GM21528 (cell line): ENCODE measurements around the gene PLCL2.
"Not testable (repeated sequence)": the region's sequence is repeated elsewhere in the genome, so short reads cannot be mapped to it uniquely, and the experiment has no call there.

Source experiments
- ATAC-seq: cut with Tn5 transposase; IDR thresholded peaks from one replicate; pipeline ENCODE4 v1.9.1; 2021; ENCODE audit warnings: mild to moderate bottlenecking, moderate library complexity; ENCODE audit not compliant: unreplicated experiment, low FRiP score

The PLCL2 gene

DNA sequence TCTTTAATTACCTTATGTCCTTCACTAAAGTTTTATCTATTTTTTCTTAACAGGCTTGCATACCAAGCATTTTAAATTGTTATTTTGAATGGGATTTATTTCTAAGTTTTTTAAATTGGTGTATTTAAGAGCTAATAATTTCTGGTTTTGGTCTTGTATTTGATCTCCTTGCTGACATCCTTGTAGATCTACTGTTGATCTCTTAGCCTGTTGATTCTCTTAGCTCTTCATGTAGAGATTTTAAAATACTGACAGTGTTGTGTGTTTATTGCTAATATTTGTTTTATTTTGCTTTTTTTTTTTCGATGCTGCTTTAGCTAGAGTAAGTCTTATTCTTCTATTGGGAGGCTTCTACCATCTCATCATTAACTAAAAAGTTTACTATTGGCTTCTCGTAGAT is 65.5 kb downstream of the PLCL2 start:
- no peak for ATAC-seq

- ATAC-seq, result no peak
Measured at GRCh38 chr3:16950845-16951244, 66.1 kb downstream of the PLCL2 start.

GRCh38 chr3:16957852-16958251 is 73.1 kb downstream of the PLCL2 start:
- not testable (repeated sequence) for ATAC-seq

- ATAC-seq, result no peak
Measured at GRCh38 chr3:16960125-16960524, 75.4 kb downstream of the PLCL2 start.

GRCh38 chr3:16961621-16962205 is 77.0 kb downstream of the PLCL2 start:
- no peak for ATAC-seq

- ATAC-seq, result no peak
Measured at GRCh38 chr3:16975083-16975482, 90.3 kb downstream of the PLCL2 start.

DNA sequence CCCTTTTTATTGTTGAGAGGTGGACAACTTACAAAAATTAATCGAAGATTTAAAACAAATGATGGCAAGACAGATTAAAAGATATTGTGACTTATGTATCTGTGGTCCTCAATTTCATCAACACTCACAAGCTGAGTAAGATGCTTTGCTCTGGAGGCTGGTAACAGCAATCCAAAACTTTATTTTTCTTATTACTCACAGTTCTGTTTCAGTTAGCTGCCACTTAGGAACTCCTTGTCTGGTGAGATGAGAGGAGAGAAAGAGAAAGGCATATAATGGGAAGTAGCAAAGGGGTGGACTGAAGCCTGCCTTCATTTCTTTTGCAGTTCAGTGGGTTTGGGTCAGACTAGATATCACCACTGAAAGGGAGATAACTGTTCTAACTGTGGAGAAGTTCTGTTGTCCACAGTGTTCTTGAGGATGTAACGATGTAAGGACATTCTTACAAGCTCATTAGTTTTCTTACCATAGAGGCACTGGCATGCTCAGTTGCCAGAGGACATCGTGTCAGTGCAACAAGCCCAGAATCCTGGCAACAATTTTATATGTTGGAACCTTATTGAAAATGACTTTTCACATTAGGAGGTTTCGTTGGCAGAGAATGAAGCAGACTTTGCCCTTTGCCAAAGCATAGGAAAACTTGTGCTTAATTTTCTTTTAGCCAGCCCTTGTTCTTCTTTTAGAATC is 93.6 kb downstream of the PLCL2 start:
- ATAC-seq, result no peak

- ATAC-seq, result no peak
Measured at GRCh38 chr3:16978921-16979271, 94.1 kb downstream of the PLCL2 start.

DNA sequence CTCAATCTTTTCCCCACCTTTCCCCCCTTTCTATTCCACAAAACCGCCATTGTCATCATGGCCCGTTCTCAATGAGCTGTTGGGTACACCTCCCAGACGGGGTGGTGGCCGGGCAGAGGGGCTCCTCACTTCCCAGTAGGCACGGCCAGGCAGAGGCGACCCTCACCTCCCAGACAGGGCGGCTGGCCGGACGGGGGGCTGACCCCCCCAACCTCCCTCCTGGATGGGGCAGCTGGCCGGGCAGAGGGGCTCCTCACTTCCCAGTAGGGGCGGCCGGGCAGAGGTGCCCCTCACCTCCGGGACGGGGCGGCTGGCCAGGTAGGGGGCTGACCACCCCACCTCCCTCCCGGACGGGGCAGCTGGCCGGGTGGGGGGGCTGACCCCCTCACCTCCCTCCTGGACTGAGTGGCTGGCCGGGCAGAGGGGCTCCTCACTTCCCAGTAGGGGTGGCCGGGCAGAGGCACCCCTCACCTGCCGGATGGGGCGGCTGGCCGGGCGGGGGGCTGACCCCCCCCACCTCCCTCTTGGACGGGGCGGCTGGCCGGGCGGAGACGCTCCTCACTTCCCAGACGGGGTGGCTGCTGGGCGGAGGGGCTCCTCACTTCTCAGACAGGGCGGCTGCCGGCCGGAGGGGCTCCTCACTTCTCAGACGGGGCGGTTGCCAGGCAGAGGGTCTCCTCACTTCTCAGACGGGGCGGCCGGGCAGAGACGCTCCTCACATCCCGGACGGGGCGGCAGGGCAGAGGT is 95.2 kb downstream of the PLCL2 start:
- ATAC-seq, result not testable (repeated sequence)

DNA sequence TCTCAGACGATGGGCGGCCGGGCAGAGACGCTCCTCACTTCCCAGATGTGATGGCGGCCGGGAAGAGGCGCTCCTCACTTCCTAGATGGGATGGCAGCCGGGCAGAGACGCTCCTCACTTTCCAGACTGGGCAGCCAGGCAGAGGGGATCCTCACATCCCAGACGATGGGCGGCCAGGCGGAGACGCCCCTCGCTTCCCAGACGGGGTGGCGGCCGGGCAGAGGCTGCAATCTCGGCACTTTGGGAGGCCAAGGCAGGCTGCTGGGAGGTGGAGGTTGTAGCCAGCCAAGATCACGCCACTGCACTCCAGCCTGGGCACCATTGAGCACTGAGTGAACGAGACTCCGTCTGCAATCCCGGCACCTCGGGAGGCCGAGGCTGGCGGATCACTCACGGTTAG is 95.8 kb downstream of the PLCL2 start:
- not testable (repeated sequence) for ATAC-seq

GRCh38 chr3:16982460-16982859 is 97.7 kb downstream of the PLCL2 start:
- ATAC-seq, result no peak

GRCh38 chr3:16985608-16986007 is 100.9 kb downstream of the PLCL2 start:
- no peak for ATAC-seq

DNA sequence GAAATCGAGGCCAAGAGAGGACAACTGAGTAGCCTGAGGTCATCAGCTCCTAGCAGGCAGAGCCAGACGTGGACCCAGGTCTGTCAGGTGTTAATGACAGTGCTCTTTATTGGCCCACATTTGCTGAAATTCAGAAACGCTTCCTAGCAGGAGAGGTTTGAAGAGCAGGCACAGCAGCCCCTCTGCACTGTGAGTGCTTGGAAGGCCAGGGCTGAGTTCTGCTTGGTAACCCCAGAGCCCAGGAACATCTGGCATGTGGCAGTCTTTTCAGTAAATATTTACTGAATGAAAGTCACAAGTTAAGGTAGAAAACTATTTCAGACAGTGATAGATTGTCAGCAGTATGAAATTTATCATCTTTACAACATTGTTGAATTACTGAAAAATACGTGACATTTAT is 102.4 kb downstream of the PLCL2 start:
- ATAC-seq, result no peak

GRCh38 chr3:16990163-16990562 is 105.4 kb downstream of the PLCL2 start:
- no peak for ATAC-seq

DNA sequence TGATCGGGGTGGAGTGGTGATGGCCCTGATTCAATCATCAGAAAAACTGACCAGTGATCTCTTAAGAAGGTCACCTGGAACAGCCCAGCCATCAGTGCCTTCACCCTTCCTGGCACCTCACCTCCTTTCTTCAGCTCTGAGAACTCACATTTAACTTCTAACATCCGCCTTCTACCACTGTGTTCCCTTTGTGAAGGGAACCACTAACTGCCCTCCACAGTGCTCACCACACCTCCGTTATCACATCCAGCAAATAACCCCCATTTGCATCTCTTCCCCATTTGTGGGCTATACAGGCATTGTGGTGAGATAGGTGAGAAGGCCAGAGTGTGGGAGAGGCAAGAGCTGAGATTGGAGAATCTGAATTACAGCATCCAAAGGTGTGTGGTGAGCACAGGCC is 107.4 kb downstream of the PLCL2 start:
- no peak for ATAC-seq

DNA sequence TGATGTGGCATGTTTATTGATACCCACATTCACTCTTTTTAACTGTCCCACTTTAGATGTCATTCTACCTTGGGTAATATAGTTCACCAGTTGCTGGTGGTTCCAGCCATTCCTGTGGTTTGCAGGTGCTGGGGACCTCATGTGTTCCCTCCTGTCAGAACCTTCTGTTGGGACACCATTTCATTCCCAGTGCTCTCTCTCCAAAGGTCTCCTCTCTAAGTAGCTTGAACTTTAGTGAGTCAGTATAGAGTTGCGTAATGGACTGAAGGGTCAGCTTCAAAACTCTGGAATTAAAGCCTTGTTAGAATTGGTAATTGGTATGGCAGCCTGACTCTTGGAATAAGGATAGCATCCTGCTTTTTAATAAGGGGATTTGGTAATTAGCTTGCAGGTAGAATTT is 108.5 kb downstream of the PLCL2 start:
- ATAC-seq, result no peak

GRCh38 chr3:16994854-16995525 is 110.2 kb downstream of the PLCL2 start:
- no peak for ATAC-seq

DNA sequence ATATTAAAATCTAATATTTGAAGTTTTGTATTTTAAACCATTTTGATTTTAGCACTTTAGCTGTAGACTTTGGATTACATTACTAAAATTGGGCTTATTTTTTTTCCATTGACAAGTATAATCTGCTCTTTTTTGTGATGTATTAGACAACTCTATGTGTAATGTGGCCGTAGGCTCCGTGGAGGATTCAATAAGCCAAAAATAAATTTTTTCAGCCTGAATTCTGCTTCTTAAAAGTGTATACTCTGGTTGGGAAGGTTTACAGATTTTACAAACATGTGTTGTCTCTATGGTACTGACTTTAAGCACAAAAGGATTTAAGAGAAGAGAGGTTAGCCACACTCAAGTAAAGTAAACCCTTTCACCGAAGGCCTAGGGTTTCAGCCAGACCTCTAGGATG is 110.8 kb downstream of the PLCL2 start:
- no peak for ATAC-seq

GRCh38 chr3:16998236-16998923 is 113.6 kb downstream of the PLCL2 start:
- ATAC-seq, result no peak

DNA sequence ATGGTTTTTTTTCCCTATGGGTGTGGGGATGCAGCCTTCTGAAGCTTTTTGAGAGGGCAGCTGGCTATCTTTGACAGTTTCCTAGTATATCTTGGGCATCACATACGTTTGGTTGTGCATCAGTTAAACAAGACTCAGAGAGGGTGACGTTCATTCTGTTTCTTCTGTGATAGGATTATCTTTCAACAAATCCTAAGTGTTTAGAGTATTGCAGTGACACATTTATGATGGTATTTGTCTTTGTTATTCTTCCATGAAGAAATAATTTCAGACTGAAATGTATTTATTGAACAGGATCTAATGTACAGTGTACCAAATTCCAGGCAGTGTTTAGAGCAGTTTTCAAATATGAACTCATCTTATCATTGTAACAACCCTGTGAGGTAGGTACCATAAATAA is 114.4 kb downstream of the PLCL2 start:
- no peak for ATAC-seq

DNA sequence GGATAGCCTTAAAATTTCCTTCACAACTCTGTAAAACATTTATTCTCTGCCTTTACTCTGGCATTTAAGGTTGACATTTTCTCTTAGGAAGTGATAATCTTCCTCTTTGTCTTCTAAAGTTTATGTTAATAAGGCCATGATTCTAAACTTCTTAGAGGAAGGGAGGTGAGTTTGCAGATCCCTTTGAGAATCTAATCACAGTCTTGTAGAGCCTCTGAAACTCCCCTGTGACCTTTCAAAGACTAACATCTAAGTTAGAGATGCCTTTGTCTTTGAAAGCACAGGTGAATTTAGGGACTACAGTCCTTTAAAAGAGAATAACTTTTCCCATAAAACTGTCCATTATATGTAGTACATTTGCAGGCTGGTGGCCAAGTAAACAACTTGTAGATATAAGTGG is 115.1 kb downstream of the PLCL2 start:
- ATAC-seq, result no peak
